ENCODE measurements around the gene ACADL. TPM values are rescaled to one million over a fixed set of nuclear protein-coding genes. Genes with fewer than 3 reads are reported as not detected.

Gene ACADL
- total and polyA plus RNA-seq, 2 donors, result 0.22 to 4.9 TPM

DNA sequence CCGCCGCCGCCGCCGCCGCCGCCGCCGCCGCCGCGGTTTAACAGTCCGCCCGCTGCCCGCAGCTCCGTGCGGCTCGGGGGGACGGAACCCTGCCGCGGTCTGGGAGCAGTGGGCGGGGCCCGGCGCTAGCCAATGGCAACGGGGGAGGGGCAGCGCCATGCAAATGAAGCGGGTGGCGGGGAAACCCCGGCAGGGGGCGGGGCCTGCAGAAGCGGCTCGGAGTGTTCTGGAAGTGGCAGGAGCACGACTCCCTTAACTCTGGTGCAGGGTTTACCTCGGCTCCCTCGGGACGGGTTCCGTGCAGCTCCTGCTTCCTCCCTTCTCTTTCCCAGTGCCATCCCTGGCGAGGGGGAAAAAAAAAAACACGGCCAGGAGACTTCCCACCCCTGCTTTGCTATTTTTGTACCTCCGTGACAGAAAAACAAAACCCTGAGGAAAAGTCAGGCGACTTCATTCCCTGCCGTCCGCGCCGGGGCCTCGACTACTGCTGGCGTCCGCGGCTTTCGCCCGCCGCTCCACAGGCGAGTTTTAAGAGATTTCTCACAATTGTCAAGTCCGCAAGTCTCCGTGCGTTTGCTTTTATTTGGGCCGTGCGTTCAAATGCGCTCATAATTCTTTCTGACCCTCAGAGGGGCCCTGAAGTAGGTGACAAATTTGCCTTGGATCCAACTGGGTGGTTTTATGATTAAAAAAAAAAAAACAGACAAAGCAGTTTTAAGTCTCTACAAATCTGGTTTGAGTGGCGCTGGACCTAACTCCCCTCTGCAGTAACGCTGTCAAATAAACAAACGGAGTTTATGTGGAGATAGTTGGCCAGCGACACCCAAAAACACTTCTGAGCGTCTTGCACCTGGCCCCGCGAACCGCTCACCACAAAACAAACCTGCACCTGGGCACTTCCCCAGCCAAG lies 53.7 kb downstream of the ACADL start, which contains the start of gene KANSL1L:
Gene KANSL1L, minus strand, starts transcription at position 101 of the 910 bp plus-strand sequence. CDS start 16,827 bp downstream, outside the sequence.
- Histone ChIP-seq H3K36me3 (ENCODE audit: insufficient read depth) (no peaks in the 10 kb centered on the region), H3K27ac (ENCODE audit: low read depth) (peak within 1 kb of the TSS; percentile 99), H3K4me1 (ENCODE audit: insufficient read depth) (no peaks in the 10 kb centered on the region), H3K4me3 (ENCODE audit: low read depth, low read length) (peak within 1 kb of the TSS; percentile 62)
- DNase-seq (ENCODE audit: extremely low spot score), result peak; percentile 88
- under 1% methylated on average over 62 of the region's 67 CpGs for WGBS

DNA sequence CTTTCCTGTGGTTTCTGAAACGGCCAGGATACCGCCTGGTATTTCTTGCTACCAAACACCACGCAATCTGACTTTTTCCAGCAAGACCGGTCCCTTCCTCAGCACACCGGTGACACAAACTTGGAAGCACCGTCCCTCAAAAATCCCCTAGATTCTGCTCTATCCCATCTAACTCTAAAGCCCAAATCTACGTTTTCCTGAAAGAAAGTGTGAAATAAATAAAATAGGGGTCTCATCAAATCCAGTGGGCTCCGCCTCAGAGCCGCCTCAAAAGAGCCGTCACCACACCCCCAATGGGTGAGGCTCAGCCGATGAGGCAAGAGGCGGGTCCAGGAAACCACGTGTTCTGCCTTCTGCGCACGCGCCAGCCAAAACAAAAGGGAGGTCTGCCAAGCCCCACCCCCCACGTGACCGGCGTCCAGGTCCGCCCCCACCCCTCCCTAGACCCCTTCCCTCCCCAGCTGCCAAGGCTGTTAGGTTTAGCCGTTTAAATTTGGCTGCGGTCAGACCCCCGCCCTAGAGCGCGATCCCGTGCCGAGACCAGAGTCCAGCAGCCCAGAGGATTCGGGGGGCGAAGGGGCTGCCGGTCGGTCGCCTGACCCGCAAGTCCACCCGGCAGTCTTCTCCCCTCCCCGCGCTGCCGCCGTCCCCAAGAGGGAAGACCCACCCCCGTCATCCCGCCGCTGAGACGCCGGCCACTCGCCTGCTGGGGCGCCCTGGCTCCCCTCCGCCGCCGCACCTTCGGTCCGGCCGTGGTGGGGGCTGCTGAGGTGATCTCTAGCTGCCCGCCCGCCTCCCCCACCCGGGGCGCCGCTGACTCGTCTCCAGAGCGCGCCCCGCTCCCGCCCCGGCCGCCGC lies 54.6 kb downstream of the ACADL start:
- Histone ChIP-seq H3K4me3 (ENCODE audit: low read depth, low read length) (peak overlapping the region; percentile 62), H3K27ac (ENCODE audit: low read depth) (peak overlapping the region; percentile 99), H3K4me1 (ENCODE audit: insufficient read depth) (no peaks in the 10 kb centered on the region), H3K36me3 (ENCODE audit: insufficient read depth) (no peaks in the 10 kb centered on the region)
- DNase-seq (ENCODE audit: extremely low spot score), result peak; percentile 94
- under 1% methylated on average over 64 of the region's 64 CpGs for WGBS

DNA sequence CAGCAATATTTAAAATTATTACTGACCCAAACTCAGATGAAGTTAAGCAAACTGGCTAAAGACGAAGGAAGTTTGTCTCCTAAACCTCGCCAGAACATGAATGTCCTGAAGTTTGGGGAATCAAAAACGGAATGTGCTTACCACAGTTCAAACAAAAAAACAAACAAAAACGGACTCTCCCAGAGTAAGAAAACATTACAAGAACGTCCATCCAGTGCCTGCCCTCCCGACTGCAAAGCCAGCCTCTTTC lies 55.1 kb downstream of the ACADL start:
- under 1% methylated on average over 6 of the region's 6 CpGs for WGBS
- Histone ChIP-seq H3K27ac (ENCODE audit: low read depth) (peak overlapping the region; percentile 89), H3K36me3 (ENCODE audit: insufficient read depth) (no peaks in the 10 kb centered on the region), H3K4me1 (ENCODE audit: insufficient read depth) (no peaks in the 10 kb centered on the region), H3K4me3 (ENCODE audit: low read depth, low read length) (peak overlapping the region; percentile 62)
- no peak for DNase-seq (ENCODE audit: extremely low spot score)

DNA sequence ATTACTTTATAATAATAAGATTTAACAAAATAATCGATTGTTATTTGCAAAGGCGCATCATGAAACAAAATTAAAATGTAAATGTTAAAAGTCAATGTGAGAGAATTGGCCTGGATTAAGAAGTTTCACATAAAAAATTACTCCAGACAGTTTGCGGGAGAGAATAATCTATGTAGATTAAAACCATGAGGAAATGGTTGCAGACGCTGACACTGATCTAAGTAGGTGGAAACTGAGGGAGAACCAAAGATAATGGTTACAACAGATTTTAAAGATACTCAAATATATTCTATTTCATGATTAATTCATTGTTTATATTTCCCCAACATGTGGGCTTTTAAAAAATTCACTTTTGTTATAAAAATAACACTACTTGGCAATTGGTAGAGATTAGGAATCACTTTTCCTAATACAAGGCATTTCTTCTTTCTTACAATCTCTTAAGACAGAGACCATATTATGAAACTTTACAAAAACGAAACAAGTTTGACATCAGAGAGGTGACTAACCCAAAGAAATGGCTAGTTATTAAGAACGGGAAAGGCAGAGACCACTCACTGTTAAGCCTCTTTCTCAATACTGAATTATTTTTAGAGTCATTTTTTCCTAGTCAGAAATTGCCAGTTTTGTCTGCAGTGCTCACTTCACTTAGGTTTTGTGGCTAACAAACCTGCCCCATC lies 55.6 kb downstream of the ACADL start:
- 19% methylated on average over 6 of the region's 6 CpGs for WGBS
- no peaks in the 10 kb centered on the region for H3K4me1 ChIP-seq (ENCODE audit: insufficient read depth)
- H3K27ac ChIP-seq (ENCODE audit: low read depth), result peak overlapping the region; percentile 89
- no peak for DNase-seq (ENCODE audit: extremely low spot score)
- H3K36me3 ChIP-seq (ENCODE audit: insufficient read depth), result no peaks in the 10 kb centered on the region
- H3K4me3 ChIP-seq (ENCODE audit: low read depth, low read length), result peak overlapping the region; percentile 62

DNA sequence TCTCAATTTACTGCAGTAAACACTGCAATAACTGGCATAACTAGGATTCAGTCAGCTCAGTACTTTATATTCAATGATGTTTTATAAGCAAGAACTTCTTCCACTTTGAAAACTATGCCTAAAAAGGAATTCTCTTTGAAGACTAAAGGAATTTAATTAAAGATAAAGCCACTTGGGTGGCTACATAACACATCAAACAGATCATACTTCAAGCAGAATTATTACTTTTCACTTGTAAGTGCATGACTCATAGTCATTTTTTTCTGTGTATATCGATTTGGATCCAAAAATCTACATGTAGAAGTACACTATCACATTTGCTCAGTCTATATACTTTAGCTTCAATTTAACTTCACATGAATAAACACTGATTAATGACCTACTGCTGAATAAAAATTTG lies 58.0 kb downstream of the ACADL start:
- H3K4me3 ChIP-seq (ENCODE audit: low read depth, low read length), result no peak overlapping the region
- H3K27ac ChIP-seq (ENCODE audit: low read depth), result no peak overlapping the region
- no peak for DNase-seq (ENCODE audit: extremely low spot score)
- no peaks in the 10 kb centered on the region for H3K36me3 ChIP-seq (ENCODE audit: insufficient read depth)
- H3K4me1 ChIP-seq (ENCODE audit: insufficient read depth), result no peaks in the 10 kb centered on the region
- WGBS, result 9% methylated on average over 1 of the region's 1 CpG

DNA sequence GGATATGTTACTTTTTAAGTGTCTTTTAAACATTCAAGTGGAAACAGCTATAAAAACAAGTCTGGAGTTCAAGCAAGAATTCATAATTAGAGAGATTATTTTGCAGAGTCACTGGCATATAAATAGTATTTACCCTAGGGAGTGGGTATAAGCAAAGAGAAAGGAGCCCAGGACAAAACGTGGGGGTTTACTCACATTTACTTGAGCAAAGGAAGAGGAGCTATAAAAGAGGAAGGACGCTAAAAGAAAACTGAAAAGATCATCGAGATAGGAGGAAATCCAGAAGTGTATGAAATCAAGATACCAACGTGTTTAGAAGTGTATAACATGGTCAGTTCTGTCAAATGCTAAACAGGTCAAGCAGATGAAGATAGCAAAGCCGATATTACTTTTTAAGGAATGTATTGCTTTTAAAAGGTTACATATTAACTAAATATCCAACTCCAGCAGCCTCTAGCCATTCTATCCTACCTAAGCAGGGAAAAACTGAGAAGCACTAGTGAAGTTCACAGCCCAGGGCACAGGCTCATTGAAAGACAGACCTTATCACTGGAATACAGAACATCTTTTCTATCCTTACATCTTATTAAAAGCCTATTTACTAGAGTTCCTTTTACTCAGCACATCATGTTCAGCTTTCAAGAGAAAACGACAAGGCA lies 62.7 kb downstream of the ACADL start:
- WGBS, result 40% methylated on average over 6 of the region's 6 CpGs
- no peak overlapping the region for H3K27ac ChIP-seq (ENCODE audit: low read depth)
- no peak for DNase-seq (ENCODE audit: extremely low spot score)
- H3K4me3 ChIP-seq (ENCODE audit: low read depth, low read length), result no peak overlapping the region
- H3K36me3 ChIP-seq (ENCODE audit: insufficient read depth), result no peaks in the 10 kb centered on the region
- H3K4me1 ChIP-seq (ENCODE audit: insufficient read depth), result no peaks in the 10 kb centered on the region

DNA sequence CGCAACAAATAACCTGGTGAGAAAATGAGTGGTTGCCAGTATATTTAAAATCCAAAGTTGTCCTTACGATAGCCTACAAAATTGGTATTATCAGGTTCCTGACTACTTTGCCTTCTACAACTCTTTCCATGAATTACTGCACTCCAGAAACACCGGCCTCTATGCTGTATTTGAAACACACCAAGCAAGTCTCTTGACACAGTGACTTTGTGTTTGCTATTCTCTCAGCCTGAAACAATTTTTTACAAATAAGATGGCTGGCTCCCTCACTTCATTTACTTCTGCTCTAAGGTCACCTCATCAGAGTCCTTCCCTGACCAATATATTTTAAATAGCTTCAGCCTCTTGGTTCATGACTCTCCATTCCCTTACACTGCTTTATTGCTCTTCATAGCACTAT lies 66.2 kb downstream of the ACADL start:
- Histone ChIP-seq H3K4me3 (ENCODE audit: low read depth, low read length) (no peak overlapping the region), H3K4me1 (ENCODE audit: insufficient read depth) (no peaks in the 10 kb centered on the region), H3K36me3 (ENCODE audit: insufficient read depth) (no peaks in the 10 kb centered on the region), H3K27ac (ENCODE audit: low read depth) (no peak overlapping the region)
- WGBS, result 99% methylated on average over 3 of the region's 3 CpGs
- DNase-seq (ENCODE audit: extremely low spot score), result no peak

DNA sequence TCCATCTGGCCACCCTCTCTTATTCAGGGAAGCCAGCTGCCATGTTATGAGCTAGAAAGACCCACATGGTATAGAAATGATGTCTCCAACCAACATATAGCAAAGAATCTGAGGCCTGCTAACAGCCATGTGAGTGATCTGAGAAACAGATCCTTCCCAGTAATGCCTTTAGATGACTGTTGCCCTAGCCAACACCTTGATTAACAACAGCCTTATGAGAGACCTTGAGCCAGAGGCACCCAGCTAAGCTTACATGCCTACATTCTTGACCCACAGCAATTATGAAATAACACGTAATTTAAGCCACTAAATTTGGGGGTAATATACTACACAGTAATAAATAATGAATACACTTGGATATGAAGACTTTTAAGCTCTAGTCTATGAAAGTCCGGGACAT lies 67.0 kb downstream of the ACADL start:
- DNase-seq (ENCODE audit: extremely low spot score), result no peak
- H3K4me3 ChIP-seq (ENCODE audit: low read depth, low read length), result no peak overlapping the region
- 92% methylated on average over 2 of the region's 2 CpGs for WGBS
- H3K4me1 ChIP-seq (ENCODE audit: insufficient read depth), result no peaks in the 10 kb centered on the region
- H3K36me3 ChIP-seq (ENCODE audit: insufficient read depth), result no peaks in the 10 kb centered on the region
- H3K27ac ChIP-seq (ENCODE audit: low read depth), result no peak overlapping the region

DNA sequence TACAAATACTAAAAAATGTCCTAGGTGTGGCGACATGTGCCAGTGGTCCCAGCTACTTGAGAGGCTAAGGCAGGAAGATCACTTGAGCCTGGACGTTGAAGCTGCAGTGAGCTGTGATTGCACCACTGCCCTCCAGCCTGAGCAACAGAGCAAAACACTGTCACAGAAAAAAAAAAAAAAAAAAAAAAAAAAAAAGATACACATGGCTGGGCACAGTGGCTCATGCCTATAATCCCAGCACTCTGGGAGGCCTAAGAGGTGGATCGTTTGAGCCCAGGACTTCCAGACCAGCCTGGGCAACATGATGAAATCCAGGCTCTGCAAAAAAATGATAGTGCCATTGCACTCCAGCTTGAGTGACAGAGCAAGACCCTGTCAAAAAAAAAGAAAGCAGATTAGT lies 67.7 kb downstream of the ACADL start:
- no peak overlapping the region for H3K4me3 ChIP-seq (ENCODE audit: low read depth, low read length)
- WGBS, result 80% methylated on average over 3 of the region's 3 CpGs
- no peaks in the 10 kb centered on the region for H3K36me3 ChIP-seq (ENCODE audit: insufficient read depth)
- H3K27ac ChIP-seq (ENCODE audit: low read depth), result no peak overlapping the region
- no peak for DNase-seq (ENCODE audit: extremely low spot score)
- H3K4me1 ChIP-seq (ENCODE audit: insufficient read depth), result no peaks in the 10 kb centered on the region

DNA sequence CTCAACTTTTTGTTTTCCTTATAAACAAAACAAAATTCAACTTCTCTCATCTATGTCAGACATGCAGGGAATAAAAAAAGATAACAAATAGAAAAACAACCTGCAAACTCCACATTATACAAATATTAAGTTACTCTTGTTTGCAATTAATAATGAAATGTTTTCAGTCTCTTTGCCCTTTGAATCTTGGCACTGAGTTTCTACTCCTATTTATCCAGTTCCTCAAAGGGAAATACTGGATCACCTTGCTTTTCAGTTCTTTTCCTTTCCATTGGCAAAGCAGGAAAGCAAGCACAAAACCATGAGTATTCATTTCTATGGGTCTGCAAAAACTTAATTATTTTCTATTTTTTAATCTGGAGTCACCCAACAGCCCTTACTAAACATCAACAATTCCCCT lies 77.6 kb downstream of the ACADL start:
- H3K4me3 ChIP-seq (ENCODE audit: low read depth, low read length), result no peak overlapping the region
- DNase-seq (ENCODE audit: extremely low spot score), result no peak
- H3K4me1 ChIP-seq (ENCODE audit: insufficient read depth), result no peaks in the 10 kb centered on the region
- H3K27ac ChIP-seq (ENCODE audit: low read depth), result no peak overlapping the region
- peaks cover 8% of the 10 kb centered on the region for H3K36me3 ChIP-seq (ENCODE audit: insufficient read depth)

Small RNA genes within 50 kb of the gene (small RNA-seq; reads per million reads assigned to genes)
- not detected for gene RF00019

Other genes with a start within 250 kb of the ACADL start
- 84.2 TPM for gene RPE, start 222.8 kb downstream of the ACADL start, total RNA-seq
- gene RPE, start 222.8 kb downstream of the ACADL start, polyA plus RNA-seq, result 37.7 TPM
- 92.5 TPM for gene KANSL1L, start 54.0 kb downstream of the ACADL start, total RNA-seq
- gene KANSL1L, start 54.0 kb downstream of the ACADL start, polyA plus RNA-seq, result 13.3 TPM
- 202 TPM for gene MYL1, start 89.7 kb upstream of the ACADL start, total RNA-seq
- not detected for gene MYL1, start 89.7 kb upstream of the ACADL start, polyA plus RNA-seq